GM21515 (cell line): Measurements from ENCODE around the gene MAML2.

ENCODE experiments used
- ATAC-seq: cut with Tn5 transposase; IDR thresholded peaks from one replicate; pipeline ENCODE4 v1.9.1; 2021; ENCODE audit not compliant: unreplicated experiment

Gene MAML2

DNA sequence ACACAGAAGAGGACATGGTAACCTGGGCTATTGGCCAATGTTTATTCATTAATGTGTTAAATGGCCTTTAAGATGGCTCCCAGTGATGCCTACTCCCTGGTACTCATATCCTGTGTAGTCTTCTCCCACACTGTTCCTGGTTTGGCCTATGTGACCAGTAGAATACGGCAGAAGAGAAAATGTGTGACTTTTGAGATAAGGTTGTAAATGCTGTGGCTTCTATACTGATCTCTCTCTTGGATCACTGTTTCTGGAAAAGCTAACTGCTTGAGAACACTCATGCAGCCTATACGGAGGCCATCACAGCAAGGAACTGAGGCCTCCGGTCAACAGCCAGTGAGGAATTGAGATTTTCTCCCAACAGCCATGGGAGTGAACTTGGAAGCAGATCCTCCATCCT is 24.1 kb downstream of the MAML2 start:
- ATAC-seq = no peak

DNA sequence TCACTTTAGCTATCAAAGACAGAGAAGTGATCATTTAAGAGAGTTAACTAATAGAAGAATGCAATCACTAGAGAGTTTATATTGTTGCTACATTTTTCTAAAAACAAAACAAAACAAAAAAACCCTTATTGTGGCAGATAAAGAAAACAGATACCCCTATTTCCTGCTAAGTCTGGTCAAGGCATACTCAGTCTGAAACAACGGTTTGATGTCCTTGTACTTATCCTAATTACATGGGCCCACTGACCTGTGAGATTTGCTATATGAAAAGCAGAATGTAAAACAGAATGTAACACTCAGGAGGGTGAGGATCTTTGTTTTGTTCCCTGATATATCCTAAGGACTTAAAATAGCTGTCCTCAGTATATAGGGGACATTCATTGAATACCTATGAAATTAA is 24.6 kb downstream of the MAML2 start:
- ATAC-seq = no peak

DNA sequence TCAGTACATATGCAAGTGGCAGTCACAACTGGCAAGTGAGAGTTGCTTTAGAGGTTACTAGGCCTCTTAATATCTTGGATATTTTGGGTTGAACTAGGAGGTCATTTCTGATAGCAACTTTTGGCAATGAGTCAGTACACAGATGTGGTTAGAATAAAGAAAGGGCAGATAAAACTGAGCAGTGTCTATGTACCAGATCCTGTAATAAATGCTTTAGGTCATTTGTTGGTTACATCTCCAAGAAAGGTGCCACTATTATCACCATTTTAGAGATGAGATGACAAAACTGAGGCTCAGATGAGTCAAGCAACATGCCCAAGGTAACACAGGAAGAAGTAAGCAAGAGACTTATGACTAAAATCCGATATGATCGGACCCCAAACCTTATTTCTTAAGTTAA is 25.0 kb downstream of the MAML2 start:
- no peak for ATAC-seq

DNA sequence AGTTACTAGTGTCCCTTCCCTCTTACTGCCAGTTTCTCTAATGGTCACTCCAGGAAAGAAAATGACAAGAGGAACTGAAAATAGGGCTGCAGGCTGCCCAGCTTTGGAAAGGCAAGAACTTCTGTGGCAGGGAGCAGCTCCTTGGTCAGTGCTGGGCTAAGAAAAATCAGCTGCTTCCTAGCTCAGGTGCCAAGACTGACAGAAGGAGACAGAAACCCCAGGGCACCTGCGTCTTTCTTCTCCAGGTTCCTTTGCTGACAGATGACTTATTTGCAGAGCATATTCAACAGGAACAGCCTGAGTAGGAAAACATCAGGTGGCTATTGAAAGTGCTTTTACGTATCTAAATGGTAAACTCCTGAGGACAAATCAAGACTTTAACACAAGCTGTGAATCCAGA is 25.4 kb downstream of the MAML2 start:
- ATAC-seq = no peak

DNA sequence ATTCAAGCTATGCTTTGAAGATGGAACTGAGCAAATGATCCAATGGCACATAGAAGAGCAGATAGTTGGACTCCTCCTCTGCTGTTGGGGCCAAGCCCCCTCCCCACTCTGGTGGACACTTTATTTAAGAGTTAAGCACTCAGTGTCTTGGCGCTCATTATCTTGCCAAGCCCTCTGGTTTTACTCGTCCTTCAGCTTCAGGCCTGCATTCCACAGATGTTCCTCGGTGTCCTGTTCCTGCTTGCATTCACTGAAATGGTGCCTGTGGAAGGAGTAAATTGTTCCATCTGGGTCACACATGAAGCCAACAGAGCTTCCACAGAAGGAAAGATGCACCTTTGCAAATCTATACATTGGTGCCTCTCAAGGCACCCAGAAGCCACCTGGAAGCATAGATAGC is 26.1 kb downstream of the MAML2 start:
- ATAC-seq = no peak

DNA sequence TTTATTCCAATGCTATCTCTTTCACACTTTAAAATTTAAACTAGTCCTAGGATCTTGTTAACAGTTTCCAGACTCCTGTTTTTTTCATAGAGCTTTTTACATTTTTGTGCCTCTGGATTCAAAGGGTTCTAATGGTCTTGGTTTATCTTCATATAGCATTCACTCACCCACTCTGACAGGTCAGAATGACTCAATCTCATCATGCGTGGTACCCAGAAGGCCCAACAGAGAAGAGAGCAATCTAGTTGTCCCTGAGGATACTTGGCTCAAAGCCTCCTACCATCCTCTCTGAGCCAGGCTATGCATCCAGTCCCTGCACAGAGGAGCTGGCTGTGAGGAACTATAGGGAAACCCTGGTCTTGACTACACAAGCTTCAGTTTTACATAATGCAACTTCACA is 27.5 kb downstream of the MAML2 start:
- no peak for ATAC-seq

DNA sequence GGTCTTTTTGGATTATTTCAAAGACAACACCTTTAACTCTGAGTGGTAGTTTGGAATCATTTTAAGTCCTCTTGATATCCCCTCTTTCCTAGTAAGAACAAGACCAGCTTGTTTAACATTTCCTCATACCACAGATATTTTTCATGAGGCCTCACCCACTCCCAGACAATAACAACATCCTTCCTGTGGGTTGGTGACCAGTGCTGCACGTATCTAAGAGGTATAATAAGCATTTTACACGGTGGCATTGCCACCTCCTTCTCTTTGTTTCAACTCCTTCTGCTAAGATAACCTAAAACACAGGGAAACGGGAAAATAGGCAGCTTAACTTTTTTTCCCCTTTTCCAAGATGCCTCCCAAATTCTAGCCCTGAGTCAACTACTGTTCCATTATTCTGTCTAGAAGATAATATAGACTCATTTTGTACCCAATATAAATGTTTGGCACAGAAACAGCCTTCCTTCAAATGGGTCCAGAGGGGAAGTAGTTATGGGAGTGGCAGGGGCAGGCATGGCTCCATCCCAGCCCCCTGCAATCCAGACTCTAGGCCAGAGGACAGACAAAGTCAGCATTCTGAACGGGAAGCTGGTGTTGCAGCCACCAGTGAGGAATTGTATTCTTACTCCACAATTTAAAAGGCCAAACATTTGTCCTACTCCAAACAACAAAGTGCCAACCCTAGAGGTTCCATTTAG is 28.5 kb downstream of the MAML2 start:
- no peak for ATAC-seq

DNA sequence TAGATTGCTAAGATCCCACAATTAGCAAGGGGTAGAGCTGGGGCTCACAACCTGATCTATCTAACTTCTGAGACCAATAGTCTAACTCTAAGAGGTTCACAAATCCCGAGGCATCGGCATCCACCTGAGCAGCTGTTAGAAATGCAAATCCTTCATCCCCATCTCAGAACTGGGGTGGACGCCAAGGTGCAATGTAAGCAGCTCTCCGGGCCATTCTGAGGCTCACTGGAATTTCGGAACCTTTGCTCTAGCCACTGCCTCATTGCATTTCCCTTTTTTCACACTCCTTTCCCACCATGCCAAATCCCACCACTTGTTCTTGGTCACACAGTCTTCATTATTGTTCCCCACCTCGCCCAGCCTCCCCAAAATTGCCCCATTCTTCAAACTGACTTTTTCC is 29.8 kb downstream of the MAML2 start:
- ATAC-seq = no peak

DNA sequence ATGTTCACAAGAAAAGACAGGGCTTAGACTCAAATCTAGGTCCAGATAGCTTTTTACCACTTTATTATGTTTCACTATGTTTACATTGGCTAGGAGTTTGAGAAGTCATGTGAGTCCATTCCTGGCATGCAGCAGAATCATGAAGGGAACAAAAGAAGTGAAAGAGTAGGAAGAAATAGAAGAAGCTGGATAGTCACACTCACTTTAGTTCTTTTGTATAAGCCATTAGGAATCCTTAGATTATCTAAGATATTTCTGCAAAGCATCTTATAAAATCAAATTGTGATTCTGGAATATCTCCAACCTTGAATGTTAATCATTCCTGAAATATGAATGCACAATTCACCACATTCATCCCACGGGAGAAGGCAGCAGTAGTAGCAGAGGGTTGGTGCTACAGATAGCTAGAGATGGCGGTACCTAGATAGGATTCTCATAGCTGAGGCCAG is 31.9 kb downstream of the MAML2 start:
- no peak for ATAC-seq

DNA sequence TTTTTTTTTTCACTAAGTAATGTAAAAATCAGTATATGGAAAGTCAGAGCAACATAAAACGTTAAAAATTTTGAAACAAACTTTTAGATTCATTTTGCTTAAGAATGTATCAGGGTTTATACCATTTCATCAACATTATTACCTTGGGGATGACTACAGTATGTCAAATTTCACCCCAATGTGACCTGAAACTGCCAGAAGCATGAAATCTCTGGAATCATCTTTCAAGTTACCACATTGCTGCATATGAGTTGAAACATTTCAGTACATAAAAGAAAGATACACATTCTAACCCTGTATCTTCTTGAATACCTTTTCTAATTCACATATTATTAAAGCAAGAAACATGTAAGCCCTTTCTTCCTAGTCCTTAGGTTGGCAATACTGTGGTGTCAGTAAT is 32.8 kb downstream of the MAML2 start:
- ATAC-seq = no peak

DNA sequence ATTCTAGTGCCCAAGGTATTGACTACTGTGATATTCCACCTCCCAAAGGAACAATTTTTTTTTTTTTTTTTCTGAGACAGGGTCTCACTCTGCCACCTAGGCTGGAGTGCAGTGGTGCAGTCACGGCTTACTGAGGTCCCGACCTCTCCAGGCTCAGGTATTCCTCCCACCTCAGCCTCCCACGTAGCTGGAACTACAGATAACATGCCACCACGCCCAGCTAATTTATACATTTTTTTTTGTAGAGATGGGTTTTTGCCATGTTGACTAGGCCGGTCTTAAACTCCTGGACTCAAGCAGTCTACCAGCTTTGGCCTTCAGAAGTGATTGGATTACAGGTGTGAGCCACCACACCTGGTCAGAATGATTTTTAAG is 33.4 kb downstream of the MAML2 start:
- no peak for ATAC-seq

DNA sequence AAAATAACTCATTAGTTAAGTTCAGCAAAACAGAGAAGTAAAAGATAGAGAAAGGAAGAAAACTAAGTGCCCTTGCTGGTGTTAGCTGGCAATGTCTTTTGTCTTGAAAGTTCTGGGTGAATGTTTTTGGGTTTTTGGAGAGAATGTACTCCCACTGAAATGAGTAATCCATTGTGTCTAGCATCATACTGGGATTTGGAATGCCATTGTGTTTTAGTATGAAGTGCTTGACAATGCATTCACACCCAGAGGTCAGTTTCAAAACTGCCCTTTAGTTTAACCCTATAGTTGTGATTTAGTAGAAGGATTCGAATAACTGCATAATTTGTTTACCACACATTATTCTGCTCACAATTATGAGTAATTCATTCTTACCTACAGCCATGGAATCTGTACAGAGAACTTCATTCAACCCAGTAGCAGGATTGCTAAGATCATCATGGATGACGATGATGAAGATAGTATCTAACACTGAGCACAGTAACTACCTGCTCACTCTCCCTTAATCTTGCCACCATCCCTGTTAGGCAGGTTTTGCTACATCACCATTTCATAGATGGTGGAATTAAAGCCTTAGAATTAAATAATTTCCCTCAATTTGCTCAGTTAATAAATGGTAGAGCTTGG is 33.9 kb downstream of the MAML2 start:
- no peak for ATAC-seq

DNA sequence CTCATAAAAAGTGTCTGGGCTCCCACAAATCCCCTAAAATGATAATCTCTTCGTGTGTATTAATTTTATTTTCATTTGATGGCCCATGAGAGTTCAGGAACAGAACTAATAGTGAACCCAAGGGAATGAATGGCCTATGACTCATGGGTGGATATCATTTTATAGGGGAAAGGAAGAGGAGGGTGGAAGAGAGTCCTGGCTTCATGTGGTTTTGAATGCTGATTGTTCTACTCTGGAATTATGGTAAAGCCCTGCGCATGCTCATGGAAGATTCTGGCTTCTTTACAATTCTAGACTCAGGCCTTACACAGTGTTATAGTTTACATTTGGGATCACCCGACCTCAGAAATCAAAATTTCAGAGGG is 35.2 kb downstream of the MAML2 start:
- no peak for ATAC-seq

DNA sequence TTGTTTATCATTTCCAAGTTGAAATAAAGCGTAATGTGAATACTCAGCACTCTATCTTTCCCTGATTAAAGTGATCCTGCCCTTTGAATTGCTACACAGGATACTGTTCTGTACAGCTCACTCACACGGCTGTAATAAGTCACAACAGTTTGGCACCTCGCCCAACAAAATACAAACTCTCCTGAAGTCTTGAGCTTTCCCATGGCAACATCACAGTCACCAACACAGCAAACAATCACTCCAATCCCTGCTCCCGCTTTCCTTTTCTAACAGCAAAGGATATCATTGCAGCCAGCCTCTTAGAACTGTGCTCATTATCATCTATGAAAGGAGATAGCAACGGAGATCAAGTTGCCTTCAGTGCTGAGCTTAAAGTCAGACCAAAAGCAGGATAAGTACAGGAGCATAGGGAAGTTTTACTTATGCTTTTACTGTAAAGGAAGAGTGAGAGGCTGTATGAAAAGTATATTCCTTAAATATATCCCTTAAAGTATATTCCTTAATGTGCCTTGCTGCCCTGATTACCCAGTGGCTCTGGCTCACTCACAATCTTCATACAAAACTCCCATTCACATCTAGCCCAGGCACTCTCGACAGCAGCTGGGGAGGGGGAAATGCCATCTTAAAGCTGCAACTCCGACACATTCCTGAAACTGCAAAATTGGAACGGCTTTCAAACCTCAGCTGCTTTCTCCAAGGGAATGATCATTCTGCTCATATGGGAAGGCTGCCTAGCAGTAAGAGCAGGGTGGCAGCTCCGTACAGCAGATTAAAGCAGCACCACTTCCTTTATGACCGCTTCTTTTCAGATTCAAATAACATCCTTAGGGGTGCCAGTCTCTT is 35.8 kb downstream of the MAML2 start:
- no peak for ATAC-seq

DNA sequence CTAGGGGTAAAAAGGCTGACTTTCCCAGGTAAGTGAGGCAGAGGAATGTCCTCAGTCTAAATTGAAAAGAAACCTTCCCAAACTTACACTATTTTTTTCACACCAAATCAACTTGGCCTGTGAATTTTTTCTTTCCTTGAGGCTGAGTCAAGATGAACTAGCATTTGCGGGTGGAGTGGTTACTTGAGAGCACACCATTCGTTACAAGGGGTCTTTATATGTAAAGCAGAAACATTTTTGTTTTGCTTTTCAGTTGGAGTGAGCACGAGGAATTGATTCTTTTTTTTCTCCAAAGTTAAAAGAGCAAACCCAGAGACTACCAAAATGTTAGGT is 36.4 kb downstream of the MAML2 start:
- ATAC-seq = no peak

DNA sequence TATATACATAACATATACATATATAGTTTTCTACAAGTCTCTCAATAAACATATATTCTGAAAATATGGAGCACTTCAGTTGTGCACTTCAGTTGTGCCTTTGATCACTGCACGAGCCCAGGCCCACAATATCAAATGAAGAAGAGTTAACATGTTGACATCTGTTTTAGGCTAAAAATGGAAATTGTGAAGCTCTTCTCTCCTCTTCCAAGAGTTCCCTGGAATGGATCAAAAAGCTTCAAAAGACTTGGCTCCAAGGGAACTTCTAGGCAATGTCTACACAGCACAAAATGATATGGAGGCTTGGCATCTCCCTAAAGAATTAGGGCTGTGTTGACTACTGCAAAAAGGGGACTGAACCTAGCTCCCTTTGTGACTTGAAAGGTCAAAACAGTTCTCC is 36.9 kb downstream of the MAML2 start:
- ATAC-seq = no peak

DNA sequence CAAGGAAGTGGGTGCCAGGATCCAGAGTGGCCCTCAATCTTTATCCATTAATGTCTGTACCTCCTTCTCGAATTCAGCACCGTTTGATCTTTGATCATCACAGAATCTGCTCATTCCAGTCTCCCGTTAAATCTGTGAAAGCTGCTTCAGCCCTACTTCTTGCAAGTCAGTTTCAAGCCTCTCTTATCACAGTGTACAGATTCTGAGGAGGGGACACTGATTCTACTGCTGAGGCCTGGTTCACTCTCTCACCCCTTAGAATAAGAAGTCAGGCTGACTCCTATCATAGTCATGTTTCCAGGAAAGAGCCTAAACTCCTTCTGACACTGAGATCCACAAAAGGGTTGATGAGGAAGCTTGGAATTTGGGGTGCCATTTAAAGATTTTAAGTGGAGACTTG is 39.0 kb downstream of the MAML2 start:
- ATAC-seq = no peak

DNA sequence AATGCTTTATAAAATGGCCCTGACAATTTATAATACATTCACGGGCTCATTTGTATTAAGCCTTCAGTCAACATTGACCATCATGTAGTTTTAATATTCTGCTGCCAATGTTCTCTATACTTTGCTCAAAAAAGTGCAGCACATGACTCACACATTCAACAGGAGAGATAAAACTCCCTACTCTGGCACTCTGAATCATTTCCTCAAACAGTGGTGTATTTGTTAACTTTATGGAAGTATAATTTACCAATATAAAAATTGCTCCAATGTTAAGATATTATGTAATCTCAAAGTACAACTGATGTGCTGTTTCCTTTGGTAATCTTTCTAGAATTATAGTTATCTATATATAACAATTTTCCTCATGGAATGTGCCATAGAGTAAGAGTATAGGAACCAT is 39.9 kb downstream of the MAML2 start:
- ATAC-seq = no peak

DNA sequence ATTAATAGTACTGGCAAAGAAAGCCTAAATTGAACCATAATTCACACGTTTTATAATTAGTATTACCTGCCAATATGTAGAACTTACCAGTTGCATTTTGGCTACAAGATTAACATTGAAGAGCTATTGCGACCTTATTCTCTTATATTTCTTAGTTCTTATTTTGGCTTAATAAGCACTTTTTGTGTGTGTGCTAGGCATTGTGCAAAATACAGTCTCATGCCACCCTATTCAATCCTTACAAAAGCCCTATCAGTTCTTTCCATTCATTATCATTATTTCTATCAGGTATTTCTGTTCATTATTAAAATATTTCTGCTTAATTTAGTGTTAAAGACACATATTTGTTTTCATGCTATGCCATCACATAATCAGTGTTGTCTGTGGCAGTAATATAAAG is 41.2 kb downstream of the MAML2 start:
- no peak for ATAC-seq

DNA sequence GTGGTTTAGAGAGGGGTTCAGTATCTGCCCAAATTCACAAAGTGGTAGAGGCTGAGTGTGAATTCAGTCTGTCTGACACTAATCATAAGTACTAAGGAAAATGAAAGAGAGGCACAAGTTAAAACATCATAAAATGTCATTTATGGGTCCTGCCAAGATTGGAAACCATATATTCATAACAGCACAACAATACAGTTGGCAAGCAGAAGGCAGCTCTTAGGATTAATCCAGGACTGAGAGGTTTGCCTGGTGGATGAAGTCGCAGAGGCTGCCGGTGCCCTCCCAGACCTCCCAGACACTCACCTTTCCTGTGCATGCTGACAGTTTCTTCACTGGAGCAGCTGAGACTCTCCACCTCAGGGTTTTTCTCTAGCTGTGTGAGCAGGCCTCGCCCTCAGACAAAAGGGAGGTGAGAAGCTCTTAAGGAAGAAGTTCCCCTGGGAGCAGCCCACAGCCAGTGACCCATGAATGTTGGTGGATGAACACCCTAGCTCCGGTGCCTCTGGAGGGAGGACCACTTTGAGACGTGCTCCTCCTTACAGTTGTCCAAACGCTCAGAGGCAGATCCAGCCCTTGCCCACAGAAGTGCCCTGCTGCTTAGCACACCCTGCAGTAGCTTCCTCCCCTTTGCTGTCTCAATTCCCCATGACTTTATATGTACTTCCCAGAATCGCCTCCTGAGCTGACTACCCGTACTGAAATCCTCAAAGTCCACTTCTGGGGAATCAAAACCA is 43.7 kb downstream of the MAML2 start:
- no peak for ATAC-seq

DNA sequence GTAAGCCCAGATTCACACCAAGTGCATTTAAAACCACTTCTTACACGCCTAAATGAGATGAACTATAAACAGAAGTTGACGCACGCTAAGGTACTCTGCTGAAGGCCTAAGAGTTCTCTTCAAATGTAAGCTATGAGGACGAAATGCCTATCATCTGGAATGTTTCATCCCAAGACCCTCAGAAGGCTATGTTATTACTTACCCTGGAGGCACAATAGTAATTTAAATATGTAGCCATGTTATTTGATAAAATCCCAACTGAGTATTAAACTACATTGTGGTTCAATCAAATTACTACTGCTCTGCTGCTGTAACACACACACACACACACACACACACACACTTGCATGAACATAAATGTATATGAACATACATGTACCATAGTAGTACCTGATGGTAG is 47.6 kb downstream of the MAML2 start:
- ATAC-seq = no peak

DNA sequence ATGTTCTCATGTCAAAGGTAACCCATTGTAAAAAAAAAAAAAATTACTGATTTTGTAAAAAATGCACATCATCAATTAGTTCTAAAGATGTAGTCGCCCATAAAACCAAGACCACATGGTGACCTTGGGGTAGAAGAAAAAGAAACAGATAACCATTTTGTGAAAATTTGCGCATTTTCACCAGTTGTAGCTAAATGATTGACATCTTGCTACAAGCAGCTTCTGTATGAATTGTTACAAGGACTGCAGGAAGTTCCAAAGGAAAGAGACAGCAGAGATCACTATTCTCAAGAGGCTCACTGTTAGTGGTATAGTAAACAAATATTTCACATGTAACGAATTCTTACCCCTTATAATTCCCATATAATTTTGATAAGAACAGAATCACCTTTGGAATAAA is 48.7 kb downstream of the MAML2 start:
- no peak for ATAC-seq
